GM23338 (cell line): ENCODE data around the gene NEMP2. TPM values are rescaled to one million over a fixed set of nuclear protein-coding genes. Genes with fewer than 3 reads are reported as not detected.

Source experiments
- ATAC-seq: fragments of 200-7000 bp; cut with Tn5 transposase; 3 replicates; pipeline ENCODE4 v1.9.1; 2020
- DNase-seq: peaks from one replicate; pipeline ENCODE4 v3.0.0-alpha.2; 2015; ENCODE audit warnings: low spot score
- H2AFZ ChIP-seq: fragments of 200-600 bp; sonication (generic); 2 replicates; pipeline ENCODE4 v1.8.0; 2016; ENCODE audit warnings: antibody characterized with exemption, mild to moderate bottlenecking, moderate library complexity
- H3F3A ChIP-seq: fragments of 200-600 bp; sonication (generic); replicated peaks from 2 replicates; pipeline ENCODE4 v1.8.0; 2017; ENCODE audit warnings: antibody characterized with exemption, mixed run types, low read depth
- H3K27ac ChIP-seq: fragments of 200-600 bp; sonication (generic); 2 replicates; pipeline ENCODE4 v1.6.1; 2016; ENCODE audit warnings: low read depth
- H3K27me3 ChIP-seq: fragments of 200-600 bp; sonication (generic); 2 replicates; pipeline ENCODE4 v1.8.0; 2016; ENCODE audit warnings: mild to moderate bottlenecking, mixed run types, moderate library complexity; ENCODE audit not compliant: insufficient read depth
- H3K36me3 ChIP-seq: fragments of 200-600 bp; sonication (generic); 2 replicates; pipeline ENCODE4 v1.8.0; 2016; ENCODE audit warnings: mild to moderate bottlenecking; ENCODE audit not compliant: insufficient read depth
- H3K4me1 ChIP-seq: fragments of 200-600 bp; sonication (generic); 2 replicates; pipeline ENCODE4 v1.8.0; 2016; ENCODE audit warnings: mild to moderate bottlenecking, moderate library complexity; ENCODE audit not compliant: insufficient read depth
- H3K4me2 ChIP-seq: fragments of 200-600 bp; sonication (generic); 2 replicates; pipeline ENCODE4 v1.7.1; 2017; ENCODE audit warnings: mixed run types
- H3K4me3 ChIP-seq: fragments of 200-600 bp; sonication (generic); 2 replicates; pipeline ENCODE4 v1.6.1; 2016; ENCODE audit warnings: mixed run types
- H3K79me2 ChIP-seq: fragments of 200-600 bp; sonication (generic); replicated peaks from 2 replicates; pipeline ENCODE4 v1.8.0; 2017; ENCODE audit warnings: mild to moderate bottlenecking; ENCODE audit not compliant: insufficient read depth
- H3K9me2 ChIP-seq: fragments of 200-600 bp; sonication (generic); 2 replicates; pipeline ENCODE4 v1.8.0; 2017; ENCODE audit not compliant: insufficient read depth
- H4K20me1 ChIP-seq: fragments of 200-600 bp; sonication (generic); replicated peaks from 2 replicates; pipeline ENCODE4 v1.8.0; 2017; ENCODE audit warnings: mild to moderate bottlenecking; ENCODE audit not compliant: insufficient read depth
- H3K27ac Mint-ChIP-seq: 2 replicates; pipeline ENCODE4 v1.8.0; 2020; ENCODE audit warnings: inconsistent platforms, mild to moderate bottlenecking, moderate library complexity, mixed read lengths
- H3K27me3 Mint-ChIP-seq: 3 replicates; pipeline ENCODE4 v1.8.0; 2022; ENCODE audit warnings: low read depth, mild to moderate bottlenecking, moderate library complexity, mixed read lengths, inconsistent platforms; ENCODE audit not compliant: insufficient read depth, poor library complexity
- H3K36me3 Mint-ChIP-seq: 3 replicates; pipeline ENCODE4 v1.8.0; 2021; ENCODE audit warnings: low read depth, mild to moderate bottlenecking, inconsistent platforms, moderate library complexity, mixed read lengths
- H3K4me1 Mint-ChIP-seq: 3 replicates; pipeline ENCODE4 v1.8.0; 2020; ENCODE audit warnings: mild to moderate bottlenecking, inconsistent platforms, mixed read lengths
- H3K4me3 Mint-ChIP-seq: 3 replicates; pipeline ENCODE4 v1.8.0; 2021; ENCODE audit warnings: moderate library complexity, mild to moderate bottlenecking, inconsistent platforms, mixed read lengths
- H3K9me3 Mint-ChIP-seq: 3 replicates; pipeline ENCODE4 v1.8.0; 2020; ENCODE audit warnings: moderate library complexity, mild to moderate bottlenecking, inconsistent platforms, mixed read lengths
- CREB1 ChIP-seq: fragments of 250-450 bp; sonication (Bioruptor Pico); IDR thresholded peaks from 2 replicates; pipeline ENCODE4 v1.5.0; 2020; ENCODE audit warnings: low read depth, mild to moderate bottlenecking, moderate library complexity
- EZH2 ChIP-seq: fragments of 200-600 bp; sonication (generic); IDR thresholded peaks from one replicate; pipeline ENCODE4 v1.8.0; 2017; ENCODE audit warnings: antibody characterized with exemption, mild to moderate bottlenecking, low read depth; ENCODE audit not compliant: unreplicated experiment
- JUNB ChIP-seq: IDR thresholded peaks from one replicate; pipeline ENCODE4 v1.6.1; 2016; ENCODE audit warnings: antibody characterized with exemption; ENCODE audit not compliant: unreplicated experiment
- POLR2AphosphoS5 ChIP-seq: IDR thresholded peaks from 2 replicates; pipeline ENCODE4 v1.6.1; 2016; ENCODE audit warnings: antibody characterized with exemption, low read depth
- REST ChIP-seq: IDR thresholded peaks from one replicate; pipeline ENCODE4 v1.6.1; 2018; ENCODE audit warnings: antibody characterized with exemption; ENCODE audit not compliant: unreplicated experiment
- ZNF331 ChIP-seq: fragments of 250-450 bp; sonication (Bioruptor Pico); IDR thresholded peaks from 2 replicates; pipeline ENCODE4 v1.5.0; 2020; ENCODE audit warnings: low read depth, mild to moderate bottlenecking, moderate library complexity
- ZNF462 ChIP-seq: fragments of 250-450 bp; sonication (Bioruptor Pico); IDR thresholded peaks from 2 replicates; pipeline ENCODE4 v1.5.0; 2020; ENCODE audit warnings: mild to moderate bottlenecking, moderate library complexity
- polyA plus RNA-seq: library from polyadenylated mRNA; unstranded; fragments of >200 nt; fragmentation: Nextera tagmentation; extraction: Ambion mirVana; gene quantifications from 2 replicates; pipeline ENCODE4 v1.2.1, GENCODE V29; 2016
- total RNA-seq: library from RNA; depleted of rRNA; stranded (reverse); fragments of >200 nt; shearing (Covaris generic); gene quantifications from 2 replicates; pipeline ENCODE4 v1.2.3, GENCODE V29; 2014
- TF ChIP-seq, protein P1 (sequence below): IDR thresholded peaks from 2 replicates; pipeline ENCODE4 v1.6.1; 2016; ENCODE audit warnings: antibody characterized with exemption
- TF ChIP-seq, protein P2 (sequence below), 2 experiments: fragments of 200-600 bp in 1 of 2; sonication (generic) in 1 of 2; conservative IDR thresholded peaks; 2 replicates each; pipeline versions ENCODE4 v1.5.1 to v1.6.1; 2016 to 2017; ENCODE audit warnings: antibody characterized with exemption in 2 of 2, low read depth in 2 of 2, mild to moderate bottlenecking in 2 of 2, moderate library complexity in 1 of 2

Gene NEMP2
- total and polyA plus RNA-seq, 2 experiments from 2014 or later, result 1.2 to 4.0 TPM

GRCh38 chr2:190505696-190506095, 28.8 kb downstream of the NEMP2 start:
- Histone ChIP-seq H3K4me1 (peaks cover 3% of the 10 kb centered on the region; the same call in 1 of the 2 replicates), H3K27me3 (no peaks in the 10 kb centered on the region), H3K9me2 (no peaks in the 10 kb centered on the region), H2AFZ (no peak overlapping the region), H3K27ac (no peak overlapping the region), H3K4me2 (no peak overlapping the region), H3F3A (no peaks in the 10 kb centered on the region), H3K36me3 (no peaks in the 10 kb centered on the region), H3K79me2 (no peaks in the 10 kb centered on the region), H3K4me3 (no peak overlapping the region), H4K20me1 (no peaks in the 10 kb centered on the region)
- H3K4me1 Mint-ChIP-seq, result peaks cover 5% of the 10 kb centered on the region
- H3K27ac Mint-ChIP-seq, result no peak overlapping the region
- ATAC-seq (no peak), DNase-seq (no peak)
- TF ChIP-seq ZNF462 (CRISPR knock-in tag) (no peak), CREB1 (CRISPR knock-in tag) (no peak), EZH2 (no peak), JUNB (no peak), ZNF331 (CRISPR knock-in tag) (no peak), REST (no peak), POLR2AphosphoS5 (no peak)
- TF ChIP-seq, protein P1, sequence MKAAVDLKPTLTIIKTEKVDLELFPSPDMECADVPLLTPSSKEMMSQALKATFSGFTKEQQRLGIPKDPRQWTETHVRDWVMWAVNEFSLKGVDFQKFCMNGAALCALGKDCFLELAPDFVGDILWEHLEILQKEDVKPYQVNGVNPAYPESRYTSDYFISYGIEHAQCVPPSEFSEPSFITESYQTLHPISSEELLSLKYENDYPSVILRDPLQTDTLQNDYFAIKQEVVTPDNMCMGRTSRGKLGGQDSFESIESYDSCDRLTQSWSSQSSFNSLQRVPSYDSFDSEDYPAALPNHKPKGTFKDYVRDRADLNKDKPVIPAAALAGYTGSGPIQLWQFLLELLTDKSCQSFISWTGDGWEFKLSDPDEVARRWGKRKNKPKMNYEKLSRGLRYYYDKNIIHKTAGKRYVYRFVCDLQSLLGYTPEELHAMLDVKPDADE, result no peak
- TF ChIP-seq, protein P2, sequence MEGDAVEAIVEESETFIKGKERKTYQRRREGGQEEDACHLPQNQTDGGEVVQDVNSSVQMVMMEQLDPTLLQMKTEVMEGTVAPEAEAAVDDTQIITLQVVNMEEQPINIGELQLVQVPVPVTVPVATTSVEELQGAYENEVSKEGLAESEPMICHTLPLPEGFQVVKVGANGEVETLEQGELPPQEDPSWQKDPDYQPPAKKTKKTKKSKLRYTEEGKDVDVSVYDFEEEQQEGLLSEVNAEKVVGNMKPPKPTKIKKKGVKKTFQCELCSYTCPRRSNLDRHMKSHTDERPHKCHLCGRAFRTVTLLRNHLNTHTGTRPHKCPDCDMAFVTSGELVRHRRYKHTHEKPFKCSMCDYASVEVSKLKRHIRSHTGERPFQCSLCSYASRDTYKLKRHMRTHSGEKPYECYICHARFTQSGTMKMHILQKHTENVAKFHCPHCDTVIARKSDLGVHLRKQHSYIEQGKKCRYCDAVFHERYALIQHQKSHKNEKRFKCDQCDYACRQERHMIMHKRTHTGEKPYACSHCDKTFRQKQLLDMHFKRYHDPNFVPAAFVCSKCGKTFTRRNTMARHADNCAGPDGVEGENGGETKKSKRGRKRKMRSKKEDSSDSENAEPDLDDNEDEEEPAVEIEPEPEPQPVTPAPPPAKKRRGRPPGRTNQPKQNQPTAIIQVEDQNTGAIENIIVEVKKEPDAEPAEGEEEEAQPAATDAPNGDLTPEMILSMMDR (conservative IDR thresholded peaks at IDR 0.05; ENCODE audit: low read depth in 2 of 2), result no peak
- no peaks in the 10 kb centered on the region for H3K36me3 Mint-ChIP-seq
- H3K9me3 Mint-ChIP-seq, result no peaks in the 10 kb centered on the region
- H3K27me3 Mint-ChIP-seq, result no peaks in the 10 kb centered on the region
- no peak overlapping the region for H3K4me3 Mint-ChIP-seq
